SHP77 treated with DMSO at 0.1 percent for 48 hours (cell line): ENCODE results near the gene USP20.
A peak's percentile ranks its signal among the peaks of the same experiment; 100 is the strongest.
"Not testable (repeated sequence)": the region's sequence is repeated elsewhere in the genome, so short reads cannot be mapped to it uniquely, and the experiment has no call there.

Source experiments
- DNase-seq: peaks from one replicate; lab custom pipeline; 2025; lab: John Stamatoyannopoulos, UW

Gene USP20

DNA sequence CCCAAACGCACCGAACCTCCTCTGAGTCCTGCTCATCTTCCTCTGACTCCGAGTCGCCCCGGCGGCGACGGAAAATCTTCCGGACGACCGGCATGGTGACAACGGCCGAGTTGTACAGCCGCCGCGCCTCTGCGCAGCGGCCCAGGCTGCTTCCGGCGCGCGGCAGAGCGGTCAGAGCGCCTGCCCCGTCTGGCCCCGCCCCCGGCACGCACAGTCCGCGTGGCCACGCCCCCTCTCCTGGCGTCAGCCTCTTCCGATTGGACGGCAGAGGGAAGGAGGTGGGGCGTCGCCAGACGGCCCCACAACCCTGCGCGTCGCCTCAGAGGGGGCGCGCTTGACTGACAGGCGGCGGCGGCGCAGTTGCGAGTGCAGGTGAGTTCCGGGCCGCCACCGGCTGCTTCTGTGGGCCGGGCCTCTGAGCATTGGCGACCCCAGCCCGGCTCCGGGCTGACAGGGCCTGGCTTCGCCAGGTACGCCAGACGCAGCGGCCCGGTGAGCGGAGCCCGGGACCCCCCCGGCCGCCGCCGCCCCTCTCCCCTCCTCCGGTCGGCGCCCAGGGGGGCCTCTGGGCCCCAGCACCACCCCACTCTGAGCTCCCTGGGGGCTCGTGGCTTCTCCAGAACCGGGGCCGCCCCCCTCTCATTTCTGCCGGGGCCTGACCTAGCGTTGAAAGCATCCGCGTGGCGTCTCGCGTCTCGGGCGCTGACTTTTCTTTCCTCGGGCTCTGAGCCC, at the start of gene USP20, which contains the start of gene C9orf78:
USP20 (plus strand) TSS at position 331 of the 732 bp plus-strand sequence. CDS start 17,098 bp downstream, outside the sequence.
C9orf78 (minus strand) TSS at position 148 of the 732 bp plus-strand sequence; CDS start at position 94, 54 bp downstream.
- DNase-seq = peak; percentile 85

DNA sequence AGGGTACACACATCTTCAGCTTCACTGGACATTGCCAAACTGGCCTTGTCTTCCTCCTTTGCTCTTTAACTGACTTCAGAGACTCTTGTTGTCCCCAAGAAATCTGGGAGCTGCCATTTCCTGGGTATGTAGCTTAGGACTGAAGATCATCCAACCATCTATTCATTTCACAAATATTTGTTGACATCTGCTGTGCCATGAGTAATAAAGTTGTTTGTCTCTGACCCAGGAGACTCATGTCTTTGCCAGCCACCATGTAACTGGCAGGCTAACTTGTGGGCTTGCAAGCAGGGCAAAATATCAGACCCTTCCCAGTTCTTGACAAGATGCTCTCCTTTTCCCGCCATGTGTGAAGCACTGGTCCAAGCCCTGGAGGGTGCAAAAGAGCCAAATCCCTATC, 49.4 kb upstream of the USP20 start:
- no peak for DNase-seq

DNA sequence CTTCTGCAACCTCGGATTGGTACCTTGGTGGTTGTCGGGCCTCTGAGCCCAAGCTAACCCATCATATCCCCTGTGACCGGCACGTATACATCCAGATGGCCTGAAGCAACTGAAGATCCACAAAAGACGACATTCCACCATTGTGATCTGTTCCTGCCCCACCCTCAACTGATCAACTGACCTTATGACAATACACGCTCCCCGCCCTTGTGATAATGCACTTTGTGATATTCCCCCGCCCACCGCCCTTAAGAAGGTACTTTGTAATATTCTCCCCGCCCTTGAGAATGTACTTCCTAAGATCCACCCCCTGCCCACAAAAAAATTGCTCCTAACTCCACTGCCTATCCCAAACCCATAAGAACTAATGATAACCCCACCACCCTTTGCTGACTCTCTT, 48.8 kb upstream of the USP20 start:
- DNase-seq = no peak

DNA sequence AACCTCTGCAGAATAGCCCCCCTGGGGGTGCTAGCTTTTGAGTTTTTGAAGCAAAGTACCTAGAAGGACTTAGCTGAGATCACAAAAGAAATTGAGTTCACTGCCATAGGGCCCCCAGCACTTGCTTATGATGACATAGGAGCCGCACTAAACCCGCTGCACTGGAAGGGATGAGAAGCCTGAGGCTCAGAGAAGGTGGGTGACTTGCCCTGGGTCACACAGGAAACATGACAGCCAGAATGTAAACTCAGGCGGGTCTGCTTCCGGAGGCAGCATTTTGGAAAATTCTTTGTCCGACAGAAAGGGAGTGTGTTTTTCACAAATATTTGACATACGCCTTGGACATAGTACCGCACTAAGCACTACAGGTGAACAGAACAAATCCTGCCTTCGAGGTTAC, 40.7 kb upstream of the USP20 start:
- no peak for DNase-seq

DNA sequence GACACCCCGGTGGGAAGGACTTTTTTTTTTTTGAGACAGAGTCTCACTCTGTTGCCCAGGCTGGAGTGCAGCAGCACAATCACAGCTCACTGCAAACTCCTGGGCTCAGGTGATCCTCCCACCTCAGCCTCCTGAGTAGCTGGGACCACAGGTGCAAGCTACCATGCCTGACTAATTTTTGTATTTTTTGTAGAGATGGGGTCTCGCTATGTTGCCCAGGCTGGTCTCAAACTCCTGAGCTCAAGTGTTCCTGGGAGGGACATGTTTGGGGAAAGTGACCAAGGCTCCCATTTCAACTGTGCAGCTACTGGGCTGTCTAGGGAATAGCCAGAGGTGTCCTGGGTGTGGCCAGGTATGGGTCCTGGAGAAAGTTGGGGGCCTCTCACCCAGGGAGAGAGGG, 39.2 kb upstream of the USP20 start:
- DNase-seq = not testable (repeated sequence)

DNA sequence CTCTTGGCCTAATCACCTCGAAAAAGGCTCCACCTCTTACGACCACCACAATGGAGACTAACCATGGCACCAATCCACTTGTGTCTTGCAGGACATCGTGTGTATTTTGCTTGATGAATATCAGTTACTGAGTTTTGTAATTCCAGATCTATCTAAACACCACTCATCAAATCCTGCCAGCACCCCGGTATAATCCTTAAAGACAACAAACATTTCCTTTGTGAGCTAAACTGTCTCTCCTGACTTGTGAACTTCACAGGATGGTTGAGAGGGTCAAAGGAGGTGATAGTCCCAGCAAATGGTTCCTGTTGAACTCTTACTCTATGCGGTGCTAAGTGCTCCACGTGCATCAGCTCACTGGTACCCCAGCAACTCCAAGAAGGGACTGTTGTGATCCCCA, 36.3 kb upstream of the USP20 start:
- no peak for DNase-seq

DNA sequence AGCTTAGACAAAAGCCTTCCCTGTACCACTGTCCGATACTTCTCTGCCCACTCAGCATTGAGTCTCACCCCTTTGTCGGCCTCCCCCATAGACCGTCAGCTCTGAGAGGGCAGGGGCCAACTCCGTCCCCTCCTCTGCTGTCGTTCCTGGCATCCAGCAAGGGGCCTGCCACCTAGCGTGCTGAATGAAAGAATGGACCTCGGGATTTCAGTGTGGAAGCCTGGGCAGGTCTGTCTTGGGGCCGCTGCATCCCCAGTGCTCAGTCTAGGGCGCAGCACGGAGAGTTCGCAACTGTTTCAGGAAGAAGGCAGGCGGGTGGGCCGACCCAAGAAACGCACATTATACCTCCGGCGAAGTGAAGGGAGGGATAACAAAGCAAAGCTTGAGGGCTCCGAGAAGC, 33.8 kb upstream of the USP20 start:
- no peak for DNase-seq

DNA sequence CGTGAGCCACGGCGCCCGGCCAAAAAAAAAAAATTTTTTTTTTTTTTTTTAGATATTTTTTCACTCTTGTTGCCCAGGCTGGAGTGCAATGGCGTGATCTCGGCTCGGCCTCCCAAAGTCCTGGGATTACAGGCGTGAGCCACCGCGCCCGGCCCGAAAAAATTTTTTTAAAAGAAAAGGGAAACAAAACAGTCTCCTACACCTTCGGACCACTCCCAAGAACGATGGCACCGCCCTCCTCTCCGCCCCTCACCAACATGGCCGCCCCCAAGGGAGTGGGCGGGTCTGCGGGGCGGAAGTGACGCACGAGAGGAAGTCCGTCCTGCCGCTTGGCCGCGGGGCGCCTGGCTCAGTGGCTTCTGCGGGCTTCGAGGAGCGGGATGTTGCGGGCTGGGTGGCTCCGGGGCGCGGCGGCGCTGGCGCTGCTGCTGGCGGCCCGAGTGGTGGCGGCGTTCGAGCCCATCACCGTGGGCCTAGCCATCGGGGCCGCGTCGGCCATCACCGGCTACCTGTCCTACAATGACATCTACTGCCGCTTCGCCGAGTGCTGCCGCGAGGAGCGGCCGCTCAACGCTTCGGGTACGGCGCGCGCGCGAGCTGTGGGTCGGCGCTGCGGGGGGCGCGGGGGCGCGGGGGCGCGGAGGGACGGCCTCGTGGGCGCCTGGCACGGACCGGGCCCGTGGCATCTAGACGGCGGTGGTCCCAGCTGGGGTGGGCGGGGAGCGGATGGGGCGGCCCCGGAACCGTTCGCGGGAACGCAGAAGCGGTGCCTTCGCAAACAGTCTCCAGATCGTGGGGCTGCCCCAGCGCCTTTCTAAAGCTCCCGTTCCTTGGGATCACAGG, 32.2 kb upstream of the USP20 start, which contains the start of gene TOR1B:
TOR1B (plus strand) TSS at position 352 of the 843 bp plus-strand sequence; CDS start at position 381, 29 bp downstream.
- DNase-seq = peak; percentile 69

DNA sequence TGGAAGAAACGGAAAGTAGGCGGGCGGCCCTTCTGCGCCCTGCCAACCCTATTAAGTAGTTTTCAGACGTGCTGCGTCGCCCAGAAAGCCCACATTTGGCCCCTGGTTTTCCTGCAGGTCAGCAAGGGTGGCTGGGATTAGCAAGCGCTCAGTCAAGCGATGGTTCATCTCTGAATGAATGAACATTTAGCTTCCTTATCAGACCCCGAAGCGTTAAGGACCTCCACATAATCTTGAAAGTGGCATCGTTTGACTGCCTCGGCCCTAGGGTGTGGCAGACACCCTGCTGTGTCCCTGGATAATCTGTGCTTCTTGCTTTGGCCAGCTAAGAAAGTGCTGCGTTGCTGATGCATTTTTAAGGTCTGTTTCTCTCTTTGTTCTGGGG, 31.6 kb upstream of the USP20 start:
- no peak for DNase-seq

DNA sequence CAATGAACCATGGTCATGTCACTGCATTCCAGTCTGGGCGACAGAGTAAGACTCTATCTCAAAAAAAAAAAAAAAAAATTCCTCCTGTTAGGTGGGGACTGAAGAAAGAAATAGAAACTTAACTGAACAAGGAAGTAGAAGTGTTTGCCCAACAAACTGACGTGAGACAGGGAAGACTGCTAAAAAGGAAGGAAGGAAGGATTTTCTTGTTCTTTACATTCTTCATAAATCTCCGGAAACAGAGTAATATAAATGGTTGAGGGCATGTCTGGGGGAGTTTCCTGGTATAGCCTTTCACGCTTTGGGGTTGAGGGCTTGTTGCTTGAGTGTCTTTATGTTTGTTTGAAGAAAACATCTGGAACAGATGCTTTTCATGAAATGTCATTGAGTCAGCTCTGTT, 29.2 kb upstream of the USP20 start:
- DNase-seq = no peak

DNA sequence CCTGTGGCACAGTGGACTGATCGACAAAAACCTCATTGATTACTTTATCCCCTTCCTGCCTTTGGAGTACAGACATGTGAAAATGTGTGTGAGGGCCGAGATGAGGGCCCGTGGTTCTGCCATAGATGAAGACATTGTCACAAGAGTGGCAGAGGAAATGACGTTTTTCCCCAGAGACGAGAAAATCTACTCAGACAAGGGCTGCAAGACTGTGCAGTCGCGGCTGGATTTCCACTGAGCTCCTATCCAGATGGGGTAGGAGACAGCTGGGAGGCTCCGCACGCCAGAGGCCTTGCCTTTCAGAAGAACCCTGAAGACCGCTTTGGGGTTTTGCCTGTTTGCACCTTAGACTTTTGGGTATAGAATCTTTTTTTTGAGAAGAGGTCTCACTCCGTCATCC, 25.9 kb upstream of the USP20 start:
- DNase-seq = no peak

DNA sequence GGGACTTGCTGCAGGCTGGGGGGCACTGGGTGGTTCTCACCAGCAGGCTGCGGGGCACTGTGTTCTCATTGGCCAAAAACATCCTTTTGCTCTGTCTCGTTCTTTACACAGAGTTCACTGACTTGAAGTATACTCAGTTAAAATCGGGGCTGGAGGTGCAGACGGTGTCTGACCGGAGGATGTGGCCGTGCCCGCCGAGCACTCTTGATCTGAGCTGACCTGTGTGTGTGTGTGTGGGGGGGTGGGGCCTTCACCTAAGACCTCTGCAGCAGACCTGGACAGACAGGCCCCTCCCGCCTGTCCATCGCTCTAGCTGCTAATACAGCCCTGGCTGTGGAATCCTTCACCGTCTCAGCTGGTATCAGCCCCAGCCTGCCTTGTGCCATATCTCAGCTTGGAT, 25.1 kb upstream of the USP20 start:
- no peak for DNase-seq

DNA sequence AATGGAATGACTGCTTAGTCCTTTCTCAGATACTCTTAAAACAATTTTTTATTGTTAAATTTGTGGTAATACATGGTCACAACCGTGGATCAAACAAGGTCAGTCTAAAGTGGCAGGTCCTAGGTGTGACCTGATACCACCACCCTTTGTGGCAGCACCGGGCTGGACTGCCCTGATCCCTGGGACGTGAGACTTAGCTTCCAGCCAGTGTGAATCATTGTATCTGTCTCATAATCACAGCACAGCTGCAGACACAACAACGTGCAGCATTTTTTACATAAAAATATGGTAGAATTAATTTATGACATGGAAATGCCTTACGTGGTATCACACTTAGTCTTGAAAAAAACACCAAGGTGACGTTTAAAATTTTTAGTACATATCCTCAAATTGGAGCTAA, 24.5 kb upstream of the USP20 start:
- no peak for DNase-seq

DNA sequence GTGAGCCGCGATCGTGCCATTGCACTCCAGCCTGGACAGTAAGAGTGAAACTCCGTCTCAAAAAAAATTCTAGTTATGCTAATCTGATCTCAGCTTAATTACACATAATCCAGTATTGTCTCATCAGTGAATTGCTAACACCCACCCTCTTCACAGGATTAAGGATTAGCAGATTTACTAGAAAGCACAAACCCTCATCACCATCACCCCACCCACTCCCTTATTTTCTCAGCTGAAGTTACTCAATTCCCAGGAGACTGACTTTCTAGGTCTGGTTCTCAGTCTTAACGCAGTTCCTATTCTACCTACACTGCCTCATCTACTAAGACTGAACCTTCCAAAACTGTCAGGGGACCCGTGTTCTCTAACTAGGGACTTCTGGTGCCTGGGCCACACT, 23.3 kb upstream of the USP20 start:
- DNase-seq = no peak

DNA sequence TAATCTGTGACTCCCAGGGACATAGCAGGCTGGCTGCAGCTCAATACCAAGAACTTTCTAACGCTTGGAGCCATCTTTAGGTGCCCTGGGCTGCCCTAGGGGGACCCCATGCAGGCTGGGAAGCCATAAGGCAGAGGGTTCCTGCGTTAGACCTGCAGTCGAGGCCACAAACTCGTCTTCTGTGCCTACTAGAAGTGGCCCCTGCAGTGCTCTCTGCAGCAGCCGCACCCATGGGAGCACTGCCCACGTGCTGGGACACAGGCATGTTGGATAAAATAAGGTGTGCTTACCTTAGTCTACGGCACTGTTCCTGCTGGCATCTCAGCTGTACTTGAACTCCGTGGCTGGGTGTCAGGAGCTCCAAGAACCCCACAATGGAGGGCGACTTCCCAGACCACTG, 22.9 kb upstream of the USP20 start:
- DNase-seq = no peak

DNA sequence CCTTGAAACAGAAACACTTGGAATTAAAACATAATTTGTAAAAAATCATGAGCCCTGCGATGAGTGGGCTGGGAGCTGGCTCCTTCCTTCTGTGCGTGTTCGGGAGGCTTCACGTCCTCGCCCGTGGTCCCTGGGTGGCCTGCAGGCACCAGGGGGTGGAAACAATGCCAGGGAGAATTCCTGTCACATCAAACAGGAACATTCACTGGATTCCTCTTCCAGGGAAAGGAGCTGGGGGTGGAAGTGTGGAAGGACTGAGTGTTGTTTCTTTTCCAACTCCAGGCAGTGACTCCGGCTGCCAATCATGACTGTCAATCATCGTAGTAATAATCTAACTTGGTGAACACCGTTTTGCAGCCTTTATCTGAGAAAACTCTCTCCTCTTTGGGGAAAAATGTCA, 21.6 kb upstream of the USP20 start:
- DNase-seq = no peak

DNA sequence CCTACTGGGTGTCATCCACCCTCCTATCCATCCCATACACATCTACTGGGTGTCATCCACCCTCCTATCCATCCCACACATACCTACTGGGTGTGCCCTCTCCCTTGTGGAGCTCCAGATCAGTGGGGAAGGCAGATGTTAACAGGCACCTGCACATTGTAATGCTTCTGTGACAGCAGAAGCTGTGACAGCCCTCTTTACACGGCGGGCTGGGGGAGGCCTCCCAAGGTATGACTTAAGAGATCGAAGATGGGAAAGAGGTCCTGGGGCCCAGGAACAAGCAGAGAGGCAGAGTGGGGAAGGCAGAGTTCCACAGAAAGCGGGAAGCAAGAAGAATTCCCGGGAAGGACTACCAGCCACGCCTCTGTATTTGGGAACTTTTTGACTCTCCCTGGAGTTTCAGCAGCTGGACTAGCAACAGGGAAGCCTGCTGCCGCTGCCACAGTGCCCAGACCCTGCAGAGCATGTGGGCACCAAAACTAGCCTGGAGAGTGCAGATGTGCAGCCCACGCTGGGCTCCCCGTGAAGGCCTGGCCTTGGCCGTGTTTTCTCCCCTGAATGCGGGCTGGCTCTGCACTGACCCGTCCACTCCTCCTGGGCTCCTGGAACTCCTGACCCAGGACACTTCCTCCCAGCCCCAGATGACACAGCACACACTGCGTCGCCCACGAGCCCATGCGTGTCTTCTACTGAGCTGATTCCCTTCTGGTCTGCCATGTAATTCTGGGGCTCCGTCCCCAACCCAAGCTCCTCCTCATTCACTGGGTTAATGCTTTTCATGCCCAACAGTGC, 20.6 kb upstream of the USP20 start:
- no peak for DNase-seq

DNA sequence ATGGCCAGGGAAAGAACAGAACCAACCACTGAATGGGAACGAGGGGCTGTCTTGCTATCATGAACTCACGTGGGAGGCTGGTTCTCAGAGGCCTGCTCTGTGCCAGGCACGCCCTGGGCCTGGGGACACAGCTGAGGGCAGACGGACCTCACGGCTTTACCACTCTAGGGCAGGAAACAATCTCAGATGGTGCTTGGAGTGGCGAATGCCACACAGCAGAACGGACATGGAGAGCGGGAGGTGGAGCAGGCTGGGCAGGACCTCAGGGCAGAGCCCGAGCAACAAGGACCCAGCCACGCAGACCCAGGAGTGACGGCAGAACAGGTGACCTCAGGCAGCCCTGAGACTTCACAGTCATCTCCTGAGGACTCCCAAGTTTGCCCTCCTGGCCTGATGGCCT, 20.0 kb upstream of the USP20 start:
- DNase-seq = no peak

DNA sequence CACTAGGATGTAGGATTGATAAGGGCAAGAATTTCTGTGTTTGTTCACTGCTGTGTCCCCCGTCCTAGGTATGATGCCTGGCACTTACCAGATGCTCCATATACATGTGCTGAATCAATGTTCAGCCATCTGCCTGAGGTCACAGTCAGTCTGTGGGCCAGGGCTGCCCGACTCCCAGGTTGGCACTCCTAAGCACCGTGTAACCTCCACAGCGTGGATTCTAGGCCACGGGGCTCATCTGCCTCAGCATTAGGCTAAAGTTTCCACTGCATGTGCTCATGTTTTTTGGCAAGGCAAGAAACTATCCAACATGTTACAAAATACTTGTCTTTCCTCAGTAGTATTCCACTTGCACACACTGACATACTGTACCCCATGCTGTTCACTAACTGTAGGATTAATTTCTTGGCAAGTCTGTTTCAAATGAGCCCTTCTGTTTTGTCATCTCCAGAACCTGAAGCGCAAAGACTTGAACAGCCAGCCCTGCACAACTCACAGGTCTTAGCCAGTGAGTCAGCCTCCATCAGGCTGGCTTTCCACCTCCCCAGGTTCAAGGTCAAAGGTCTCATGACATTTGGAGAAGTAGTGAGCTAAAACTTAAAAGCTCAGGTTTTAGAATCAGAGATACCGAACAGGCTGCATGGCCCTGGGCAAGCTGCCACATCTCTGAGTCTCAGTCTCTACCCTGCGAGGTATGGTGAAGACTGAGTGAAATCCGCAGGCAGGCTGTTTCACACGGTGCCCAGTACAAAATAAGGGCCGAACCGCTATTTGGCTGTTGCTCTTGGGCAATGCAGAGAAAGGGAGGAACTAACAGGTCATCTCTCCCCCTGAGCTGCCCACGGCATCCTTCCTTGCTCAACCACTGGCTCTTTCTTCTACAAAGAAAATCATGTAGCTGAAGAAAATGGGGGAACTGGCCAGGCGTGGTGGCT, 18.5 kb upstream of the USP20 start:
- no peak for DNase-seq

DNA sequence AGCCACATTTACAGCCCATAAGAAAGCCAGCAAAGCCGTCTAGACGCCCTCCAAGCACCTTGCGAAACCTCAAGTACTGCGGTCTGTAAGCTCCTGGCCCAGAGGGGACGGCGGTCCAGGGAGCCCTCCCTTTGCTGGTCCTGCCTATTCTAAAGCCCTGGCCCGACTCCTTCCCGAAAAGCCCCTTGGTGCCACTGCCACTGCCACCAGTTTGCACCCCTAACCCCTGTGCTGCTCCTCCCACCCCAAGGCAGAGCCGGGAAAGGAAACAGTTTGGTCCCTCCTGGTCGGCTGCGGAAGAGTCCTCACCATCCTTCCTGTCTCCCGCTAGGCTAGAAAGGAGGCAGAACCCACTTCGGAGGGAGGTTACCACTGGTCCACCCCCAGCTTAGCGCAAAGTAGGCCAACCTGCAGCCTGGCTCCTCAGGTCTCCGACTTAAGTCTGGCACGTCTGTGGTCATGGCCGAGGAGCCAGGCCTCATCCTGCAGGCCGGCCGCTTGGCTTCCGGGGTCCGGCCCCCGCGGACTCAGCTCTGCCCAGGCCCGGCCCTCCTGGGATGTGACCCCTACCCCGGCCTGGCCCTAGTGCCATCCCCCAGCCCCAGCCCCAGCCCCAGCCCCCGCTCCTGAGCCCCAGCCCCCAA, 12.2 kb upstream of the USP20 start:
- no peak for DNase-seq

DNA sequence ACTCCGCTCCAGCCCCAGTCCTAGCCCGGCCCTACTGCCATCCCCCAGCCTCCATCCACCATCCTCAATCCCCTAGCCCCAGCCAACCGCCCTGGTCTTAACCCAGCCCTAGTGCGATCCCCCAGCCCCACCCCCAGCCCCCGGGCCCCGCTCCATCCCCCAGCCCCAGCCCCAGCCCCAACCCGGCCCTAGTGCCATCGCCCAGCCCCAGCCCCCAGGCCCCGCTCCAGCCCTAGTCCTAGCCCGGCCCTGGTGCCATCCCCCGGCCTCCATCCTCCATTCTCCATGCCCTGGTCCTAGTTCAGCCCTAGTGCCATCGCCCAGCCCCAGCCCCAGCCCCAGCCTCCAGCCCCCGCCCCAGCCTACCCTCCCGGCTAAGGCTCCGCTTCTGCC, 11.7 kb upstream of the USP20 start:
- DNase-seq = no peak
